ENCODE data around the gene IDH2.

IDH2 gene

GRCh38 chr15:90049030-90049429, 53.2 kb downstream of the IDH2 start:
- no peak for ATAC-seq
- TF ChIP-seq CSDC2 (CRISPR knock-in tag; IDR thresholded peaks at IDR 0.05), result no peak
- no peak for TF ChIP-seq OSR1 (CRISPR knock-in tag; IDR thresholded peaks at IDR 0.05)
- TF ChIP-seq, protein P1, sequence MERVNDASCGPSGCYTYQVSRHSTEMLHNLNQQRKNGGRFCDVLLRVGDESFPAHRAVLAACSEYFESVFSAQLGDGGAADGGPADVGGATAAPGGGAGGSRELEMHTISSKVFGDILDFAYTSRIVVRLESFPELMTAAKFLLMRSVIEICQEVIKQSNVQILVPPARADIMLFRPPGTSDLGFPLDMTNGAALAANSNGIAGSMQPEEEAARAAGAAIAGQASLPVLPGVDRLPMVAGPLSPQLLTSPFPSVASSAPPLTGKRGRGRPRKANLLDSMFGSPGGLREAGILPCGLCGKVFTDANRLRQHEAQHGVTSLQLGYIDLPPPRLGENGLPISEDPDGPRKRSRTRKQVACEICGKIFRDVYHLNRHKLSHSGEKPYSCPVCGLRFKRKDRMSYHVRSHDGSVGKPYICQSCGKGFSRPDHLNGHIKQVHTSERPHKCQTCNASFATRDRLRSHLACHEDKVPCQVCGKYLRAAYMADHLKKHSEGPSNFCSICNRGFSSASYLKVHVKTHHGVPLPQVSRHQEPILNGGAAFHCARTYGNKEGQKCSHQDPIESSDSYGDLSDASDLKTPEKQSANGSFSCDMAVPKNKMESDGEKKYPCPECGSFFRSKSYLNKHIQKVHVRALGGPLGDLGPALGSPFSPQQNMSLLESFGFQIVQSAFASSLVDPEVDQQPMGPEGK (CRISPR knock-in tag; IDR thresholded peaks at IDR 0.05; ENCODE audit: borderline replicate concordance), result no peak
- no peak for TF ChIP-seq ESRRG (CRISPR knock-in tag; IDR thresholded peaks at IDR 0.05)
- TF ChIP-seq ARNTL (CRISPR knock-in tag; IDR thresholded peaks at IDR 0.05; ENCODE audit: borderline replicate concordance, low read depth), result no peak
- no peak for TF ChIP-seq TOX (CRISPR knock-in tag; IDR thresholded peaks at IDR 0.05; ENCODE audit: borderline replicate concordance)
- no peak for TF ChIP-seq ZNF70 (CRISPR knock-in tag; IDR thresholded peaks at IDR 0.05)
- TF ChIP-seq CSRNP3 (CRISPR knock-in tag; IDR thresholded peaks at IDR 0.05), result no peak
- TF ChIP-seq ZNF8 (CRISPR knock-in tag; IDR thresholded peaks at IDR 0.05), result no peak
- no peak for TF ChIP-seq ZNF565 (CRISPR knock-in tag; conservative IDR thresholded peaks at IDR 0.05; ENCODE audit: low read depth)
- TF ChIP-seq TSHZ2 (CRISPR knock-in tag; IDR thresholded peaks at IDR 0.05), result no peak
- TF ChIP-seq GLIS3 (CRISPR knock-in tag; IDR thresholded peaks at IDR 0.05), result no peak
- TF ChIP-seq SNAI2 (CRISPR knock-in tag; IDR thresholded peaks at IDR 0.05), result no peak
- no peak for TF ChIP-seq RARB (CRISPR knock-in tag; IDR thresholded peaks at IDR 0.05)
- TF ChIP-seq TCF4 (CRISPR knock-in tag; IDR thresholded peaks at IDR 0.05; ENCODE audit: borderline replicate concordance), result no peak
- TF ChIP-seq PPARA (CRISPR knock-in tag; IDR thresholded peaks at IDR 0.05; ENCODE audit: borderline replicate concordance), result no peak
- no peak for TF ChIP-seq ZFP30 (CRISPR knock-in tag; IDR thresholded peaks at IDR 0.05)
- TF ChIP-seq BACH2 (CRISPR knock-in tag; IDR thresholded peaks at IDR 0.05; ENCODE audit: borderline replicate concordance), result no peak
- TF ChIP-seq, protein P2, sequence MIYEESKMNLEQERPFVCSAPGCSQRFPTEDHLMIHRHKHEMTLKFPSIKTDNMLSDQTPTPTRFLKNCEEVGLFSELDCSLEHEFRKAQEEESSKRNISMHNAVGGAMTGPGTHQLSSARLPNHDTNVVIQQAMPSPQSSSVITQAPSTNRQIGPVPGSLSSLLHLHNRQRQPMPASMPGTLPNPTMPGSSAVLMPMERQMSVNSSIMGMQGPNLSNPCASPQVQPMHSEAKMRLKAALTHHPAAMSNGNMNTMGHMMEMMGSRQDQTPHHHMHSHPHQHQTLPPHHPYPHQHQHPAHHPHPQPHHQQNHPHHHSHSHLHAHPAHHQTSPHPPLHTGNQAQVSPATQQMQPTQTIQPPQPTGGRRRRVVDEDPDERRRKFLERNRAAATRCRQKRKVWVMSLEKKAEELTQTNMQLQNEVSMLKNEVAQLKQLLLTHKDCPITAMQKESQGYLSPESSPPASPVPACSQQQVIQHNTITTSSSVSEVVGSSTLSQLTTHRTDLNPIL (CRISPR knock-in tag; IDR thresholded peaks at IDR 0.05; ENCODE audit: low read depth), result no peak

- TF ChIP-seq, protein P1 (CRISPR knock-in tag; IDR thresholded peaks at IDR 0.05; ENCODE audit: borderline replicate concordance), result no peak
- TF ChIP-seq POU6F1 (CRISPR knock-in tag; IDR thresholded peaks at IDR 0.05; ENCODE audit: borderline replicate concordance, low read depth), result no peak
- TF ChIP-seq RARB (CRISPR knock-in tag; IDR thresholded peaks at IDR 0.05), result no peak
- no peak for TF ChIP-seq CSRNP3 (CRISPR knock-in tag; IDR thresholded peaks at IDR 0.05)
- no peak for TF ChIP-seq TSHZ2 (CRISPR knock-in tag; IDR thresholded peaks at IDR 0.05)
- no peak for TF ChIP-seq CSDC2 (CRISPR knock-in tag; IDR thresholded peaks at IDR 0.05)
- TF ChIP-seq BACH2 (CRISPR knock-in tag; IDR thresholded peaks at IDR 0.05; ENCODE audit: borderline replicate concordance), result no peak
- TF ChIP-seq TOX (CRISPR knock-in tag; IDR thresholded peaks at IDR 0.05; ENCODE audit: borderline replicate concordance), result no peak
- no peak for TF ChIP-seq ISL1 (CRISPR knock-in tag; IDR thresholded peaks at IDR 0.05)
- no peak for TF ChIP-seq ZFP3 (CRISPR knock-in tag; IDR thresholded peaks at IDR 0.05)
- no peak for TF ChIP-seq ZNF565 (CRISPR knock-in tag; conservative IDR thresholded peaks at IDR 0.05; ENCODE audit: low read depth)
- TF ChIP-seq ZNF70 (CRISPR knock-in tag; IDR thresholded peaks at IDR 0.05), result no peak
- TF ChIP-seq TCF4 (CRISPR knock-in tag; IDR thresholded peaks at IDR 0.05; ENCODE audit: borderline replicate concordance), result no peak
- ATAC-seq, result no peak
These were observed 54.2 kb downstream of the IDH2 start for GRCh38 chr15:90047956-90048575.
